BJ (cell line): Measurements from ENCODE around the gene THBS3. TPM values are rescaled to one million over a fixed set of nuclear protein-coding genes. Genes with fewer than 3 reads are reported as not detected.

Experiments used
- CTCF ChIA-PET: fragments of 350-600 bp; formaldehyde crosslinking; extraction: SDS; loops from one replicate; lab custom pipeline; 2021; ENCODE audit warnings: antibody characterized with exemption, inconsistent platforms; lab: Yijun Ruan, JAX
- POLR2A ChIA-PET: fragments of 300-600 bp; sonication (Branson Sonifier 250); formaldehyde crosslinking; extraction: SDS; loops from one replicate; lab custom pipeline; 2021; ENCODE audit warnings: antibody characterized with exemption; lab: Charles Lee
- DNase-seq: peaks from one replicate; pipeline ENCODE4 v3.0.0-alpha.2; 2011; ENCODE audit warnings: low read depth
- H3K27me3 ChIP-seq: 2 replicates; pipeline ENCODE4 v1.6.0; 2011; ENCODE audit warnings: low read length; ENCODE audit not compliant: control insufficient read depth, insufficient read depth
- H3K36me3 ChIP-seq: 2 replicates; pipeline ENCODE4 v1.5.1; 2011; ENCODE audit warnings: low read length; ENCODE audit not compliant: control insufficient read depth, insufficient read depth
- H3K4me3 ChIP-seq: 2 replicates; pipeline ENCODE4 v1.5.1; 2011; ENCODE audit warnings: low read depth, mild to moderate bottlenecking, control low read depth, low read length
- polyA plus RNA-seq: library from polyadenylated mRNA; depleted of rRNA; stranded (reverse); fragments of >200 nt; gene quantifications from 2 replicates; pipeline ENCODE4 v1.2.3, GENCODE V29; 2011
- TF ChIP-seq, protein P1 (sequence below): IDR thresholded peaks from 2 replicates; pipeline ENCODE4 v1.5.1; 2011; ENCODE audit warnings: low read depth, mild to moderate bottlenecking, control low read depth, inconsistent platforms, low read length, moderate library complexity; ENCODE audit not compliant: insufficient read depth

The THBS3 gene
- polyA plus RNA-seq, 1 experiment = 61.4 TPM

DNA sequence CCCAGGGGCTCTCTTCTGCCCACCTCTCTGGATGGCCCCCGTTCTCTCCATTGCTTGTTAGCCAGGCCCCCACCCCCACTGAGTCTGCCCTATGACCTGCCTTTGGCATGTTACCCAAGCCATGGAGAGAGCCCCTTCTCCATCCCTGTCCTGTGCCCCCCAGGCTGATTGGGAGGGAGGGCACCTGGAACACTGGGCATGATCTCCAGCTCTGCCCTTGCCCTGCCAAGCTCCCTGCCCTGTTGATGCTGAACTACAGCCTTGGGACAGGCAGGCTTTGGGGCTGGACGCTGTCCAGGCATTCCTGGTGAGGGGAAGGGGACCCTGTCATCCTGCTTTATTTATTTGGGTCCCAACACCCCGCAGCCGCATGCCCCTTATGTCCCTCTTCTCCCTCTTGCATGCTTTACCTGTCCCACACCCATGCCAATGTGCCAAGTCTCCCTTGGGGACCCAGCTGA is 23.3 kb downstream of the THBS3 start:
- POLR2A ChIA-PET = no interaction called here
- Histone ChIP-seq H3K36me3 (peaks cover 5% of the 10 kb centered on the region), H3K4me3 (no peak overlapping the region), H3K27me3 (no peaks in the 10 kb centered on the region)
- TF ChIP-seq, protein P1, sequence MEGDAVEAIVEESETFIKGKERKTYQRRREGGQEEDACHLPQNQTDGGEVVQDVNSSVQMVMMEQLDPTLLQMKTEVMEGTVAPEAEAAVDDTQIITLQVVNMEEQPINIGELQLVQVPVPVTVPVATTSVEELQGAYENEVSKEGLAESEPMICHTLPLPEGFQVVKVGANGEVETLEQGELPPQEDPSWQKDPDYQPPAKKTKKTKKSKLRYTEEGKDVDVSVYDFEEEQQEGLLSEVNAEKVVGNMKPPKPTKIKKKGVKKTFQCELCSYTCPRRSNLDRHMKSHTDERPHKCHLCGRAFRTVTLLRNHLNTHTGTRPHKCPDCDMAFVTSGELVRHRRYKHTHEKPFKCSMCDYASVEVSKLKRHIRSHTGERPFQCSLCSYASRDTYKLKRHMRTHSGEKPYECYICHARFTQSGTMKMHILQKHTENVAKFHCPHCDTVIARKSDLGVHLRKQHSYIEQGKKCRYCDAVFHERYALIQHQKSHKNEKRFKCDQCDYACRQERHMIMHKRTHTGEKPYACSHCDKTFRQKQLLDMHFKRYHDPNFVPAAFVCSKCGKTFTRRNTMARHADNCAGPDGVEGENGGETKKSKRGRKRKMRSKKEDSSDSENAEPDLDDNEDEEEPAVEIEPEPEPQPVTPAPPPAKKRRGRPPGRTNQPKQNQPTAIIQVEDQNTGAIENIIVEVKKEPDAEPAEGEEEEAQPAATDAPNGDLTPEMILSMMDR = no peak
- CTCF ChIA-PET = interaction anchor here (0.7 to 5.2 kb wide), 4 partner anchors 9 to 93 kb away, joined by 3 to 32 read pairs (median 8); no protein-coding TSS in a partner anchor
- no peak for DNase-seq

DNA sequence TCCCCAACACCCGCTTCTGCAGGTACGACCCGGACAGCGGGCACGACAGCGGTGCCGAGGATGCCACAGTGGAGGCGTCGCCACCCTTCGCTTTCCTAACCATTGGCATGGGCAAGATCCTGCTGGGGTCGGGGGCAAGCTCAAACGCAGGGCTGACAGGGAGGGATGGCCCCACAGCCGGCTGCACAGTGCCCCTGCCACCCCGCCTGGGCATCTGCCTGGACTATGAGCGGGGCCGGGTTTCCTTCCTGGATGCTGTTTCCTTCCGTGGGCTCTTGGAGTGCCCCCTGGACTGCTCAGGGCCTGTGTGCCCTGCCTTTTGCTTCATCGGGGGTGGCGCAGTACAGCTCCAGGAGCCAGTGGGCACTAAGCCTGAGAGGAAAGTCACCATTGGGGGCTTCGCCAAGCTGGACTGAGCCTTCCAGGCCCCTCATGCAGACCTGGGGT is 23.9 kb downstream of the THBS3 start:
- Histone ChIP-seq H3K4me3 (no peak overlapping the region), H3K36me3 (peaks cover 11% of the 10 kb centered on the region), H3K27me3 (no peaks in the 10 kb centered on the region)
- TF ChIP-seq, protein P1 = no peak
- CTCF ChIA-PET = interaction anchor here (0.7 to 5.2 kb wide), 4 partner anchors 8 to 93 kb away, joined by 3 to 32 read pairs (median 8); no protein-coding TSS in a partner anchor
- no peak for DNase-seq
- POLR2A ChIA-PET = no interaction called here

DNA sequence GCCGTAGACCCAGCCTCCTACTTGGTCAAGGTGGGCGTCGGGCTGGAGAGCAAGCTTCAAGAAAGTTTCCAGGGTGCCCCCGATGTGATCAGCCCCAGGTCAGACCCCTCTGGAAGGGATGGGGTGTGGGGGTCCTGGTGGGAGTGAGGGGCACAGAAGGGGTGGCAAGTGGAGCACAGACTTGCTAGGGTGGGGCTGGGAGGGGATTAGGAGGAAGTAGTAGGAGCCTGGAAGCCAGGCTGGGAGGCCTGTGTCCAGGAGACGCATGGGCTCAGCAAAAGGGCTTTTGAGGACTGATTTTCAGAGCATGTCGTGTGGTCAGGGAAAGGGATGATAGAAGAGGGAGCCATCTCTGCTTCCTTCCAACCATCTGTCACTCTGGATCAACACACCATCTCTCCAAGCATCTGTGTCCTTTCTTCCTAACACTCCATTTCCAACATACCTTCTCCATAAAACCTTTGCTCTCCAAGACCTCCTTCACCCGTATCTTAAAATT is 25.6 kb downstream of the THBS3 start:
- ChIA-PET CTCF (interaction anchor here (10.5 kb wide), 1 partner anchor 12 kb away, joined by 147 read pairs; no protein-coding TSS in a partner anchor), POLR2A (no interaction called here)
- Histone ChIP-seq H3K36me3 (peaks cover 24% of the 10 kb centered on the region), H3K27me3 (no peaks in the 10 kb centered on the region), H3K4me3 (no peak overlapping the region)
- DNase-seq = no peak
- TF ChIP-seq, protein P1 = no peak

DNA sequence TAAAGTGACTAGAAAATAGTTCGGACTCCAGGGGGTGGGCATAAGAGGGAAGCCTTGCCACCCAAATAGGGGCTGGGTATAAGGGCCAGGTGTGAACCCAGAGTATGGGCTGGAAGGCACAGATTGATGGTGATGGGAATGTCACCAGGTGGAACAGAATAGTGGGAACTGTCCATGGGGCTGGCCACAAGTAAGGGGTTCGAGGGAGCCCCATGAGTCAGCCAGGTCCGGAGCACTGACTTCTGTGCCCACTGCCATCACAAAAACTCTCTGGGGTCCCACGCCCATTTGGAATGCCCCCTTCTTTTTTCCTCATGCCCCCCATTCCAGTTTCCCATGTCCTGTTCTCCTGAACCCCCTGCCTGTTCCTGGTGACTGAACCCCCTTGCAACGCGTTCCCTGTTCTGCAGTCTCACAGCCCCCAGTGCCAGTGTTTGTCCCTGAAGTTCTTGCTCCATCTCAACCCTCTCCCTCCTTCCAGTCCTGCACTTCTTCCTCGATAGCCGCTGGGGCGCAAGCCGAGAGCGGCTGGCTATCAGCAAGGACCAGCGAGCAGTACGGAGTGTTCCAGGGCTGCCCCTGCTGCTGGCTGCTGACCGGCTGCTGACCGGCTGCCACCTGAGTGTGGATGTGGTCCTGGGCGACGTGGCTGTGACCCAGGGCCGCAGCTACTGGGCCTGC is 26.2 kb downstream of the THBS3 start:
- Histone ChIP-seq H3K4me3 (no peak overlapping the region), H3K36me3 (peaks cover 27% of the 10 kb centered on the region), H3K27me3 (no peaks in the 10 kb centered on the region)
- ChIA-PET POLR2A (no interaction called here), CTCF (interaction anchor here (10.5 kb wide), 1 partner anchor 12 kb away, joined by 147 read pairs; no protein-coding TSS in a partner anchor)
- DNase-seq = no peak
- TF ChIP-seq, protein P1 = no peak
